ENCODE measurements around the gene LAMA2.

LAMA2 gene

GRCh38 chr6:129183681-129184301 lies 300.9 kb downstream of the LAMA2 start:
- DNase-seq = no peak

GRCh38 chr6:129184324-129184723 lies 301.4 kb downstream of the LAMA2 start:
- no peak for DNase-seq

GRCh38 chr6:129184808-129185366 lies 301.9 kb downstream of the LAMA2 start:
- DNase-seq = no peak

GRCh38 chr6:129186988-129187387 lies 304.1 kb downstream of the LAMA2 start:
- DNase-seq = no peak

GRCh38 chr6:129188306-129188705 lies 305.4 kb downstream of the LAMA2 start:
- DNase-seq = no peak

- no peak for DNase-seq
These were observed 305.9 kb downstream of the LAMA2 start for GRCh38 chr6:129188795-129189194.

- no peak for DNase-seq
These were observed 306.3 kb downstream of the LAMA2 start for GRCh38 chr6:129189266-129189665.

- DNase-seq = no peak
These were observed 308.3 kb downstream of the LAMA2 start for GRCh38 chr6:129191235-129191634.

GRCh38 chr6:129192458-129192989 lies 309.6 kb downstream of the LAMA2 start:
- no peak for DNase-seq

- no peak for DNase-seq
These were observed 311.5 kb downstream of the LAMA2 start for GRCh38 chr6:129194306-129194941.

- DNase-seq = no peak
These were observed 312.2 kb downstream of the LAMA2 start for GRCh38 chr6:129195161-129195560.

GRCh38 chr6:129195643-129196042 lies 312.7 kb downstream of the LAMA2 start:
- DNase-seq = no peak

GRCh38 chr6:129197154-129197553 lies 314.2 kb downstream of the LAMA2 start:
- no peak for DNase-seq

GRCh38 chr6:129200151-129200550 lies 317.2 kb downstream of the LAMA2 start:
- no peak for DNase-seq

- no peak for DNase-seq
These were observed 320.4 kb downstream of the LAMA2 start for GRCh38 chr6:129203190-129203900.

GRCh38 chr6:129206821-129207220 lies 323.9 kb downstream of the LAMA2 start:
- no peak for DNase-seq

- no peak for DNase-seq
These were observed 324.9 kb downstream of the LAMA2 start for GRCh38 chr6:129207832-129208231.

- DNase-seq = no peak
These were observed 325.6 kb downstream of the LAMA2 start for GRCh38 chr6:129208415-129209034.

- DNase-seq = no peak
These were observed 326.4 kb downstream of the LAMA2 start for GRCh38 chr6:129209355-129209754.

- DNase-seq = no peak
These were observed 327.7 kb downstream of the LAMA2 start for GRCh38 chr6:129210684-129211083.

- no peak for DNase-seq
These were observed 328.7 kb downstream of the LAMA2 start for GRCh38 chr6:129211626-129212025.

GRCh38 chr6:129212081-129212480 lies 329.1 kb downstream of the LAMA2 start:
- DNase-seq = no peak

- DNase-seq = no peak
These were observed 332.3 kb downstream of the LAMA2 start for GRCh38 chr6:129215246-129215645.

Data from central memory CD4-positive, alpha-beta T cell (primary cell).